Stimulated activated CD4-positive, alpha-beta T cell treated with anti-CD3 and anti-CD28 coated beads, TNF-alpha, amount 100 ng/mL, for 24 hours (primary cell): ENCODE results near the gene KCNK7.

ENCODE experiments used
- DNase-seq, 3 experiments: peaks; one replicate each; pipeline ENCODE4 v3.0.0-alpha.2; 2020; ENCODE audit warnings: low read depth in 3 of 3

The KCNK7 gene

GRCh38 chr11:65625628-65626342 lies 30.2 kb upstream of the KCNK7 start:
- no peak for DNase-seq

- no peak for DNase-seq
Measured at GRCh38 chr11:65624931-65625627, 29.5 kb upstream of the KCNK7 start.

DNA sequence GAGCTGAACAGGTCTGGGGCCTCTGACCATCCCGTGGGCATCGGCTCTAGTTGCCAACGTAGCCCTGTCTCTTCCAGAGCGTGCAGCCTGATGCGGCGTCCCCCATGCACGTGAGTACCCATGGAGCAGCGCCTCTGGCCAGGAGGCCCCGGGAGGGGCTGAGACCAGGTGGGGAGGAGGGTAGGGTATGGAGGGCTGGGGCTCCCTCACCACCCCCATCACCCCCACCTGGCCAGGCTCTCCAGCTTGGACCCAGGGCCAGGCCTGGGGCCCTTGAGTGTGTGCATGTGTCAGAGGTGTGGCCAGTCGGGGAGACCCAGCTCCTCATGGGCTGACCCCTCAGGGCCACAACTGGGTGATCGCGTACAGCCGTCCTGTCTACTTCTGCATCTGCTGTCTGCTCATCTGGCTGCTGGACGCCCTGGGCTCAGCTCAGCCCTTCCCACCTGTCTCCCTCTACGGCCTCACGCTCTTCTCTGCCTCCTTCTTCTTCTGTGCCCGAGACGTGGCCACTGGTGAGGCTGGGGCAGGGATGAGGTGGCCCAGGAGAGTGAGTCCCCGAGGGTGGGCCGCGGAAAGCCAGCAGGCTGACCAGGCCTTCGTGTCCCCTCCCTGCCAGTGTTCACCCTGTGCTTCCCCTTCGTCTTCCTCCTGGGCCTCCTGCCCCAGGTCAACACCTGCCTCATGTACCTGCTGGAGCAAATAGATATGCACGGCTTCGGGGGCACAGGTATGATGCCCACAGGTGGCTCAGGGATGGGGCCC lies 28.4 kb upstream of the KCNK7 start:
- no peak for DNase-seq

DNA sequence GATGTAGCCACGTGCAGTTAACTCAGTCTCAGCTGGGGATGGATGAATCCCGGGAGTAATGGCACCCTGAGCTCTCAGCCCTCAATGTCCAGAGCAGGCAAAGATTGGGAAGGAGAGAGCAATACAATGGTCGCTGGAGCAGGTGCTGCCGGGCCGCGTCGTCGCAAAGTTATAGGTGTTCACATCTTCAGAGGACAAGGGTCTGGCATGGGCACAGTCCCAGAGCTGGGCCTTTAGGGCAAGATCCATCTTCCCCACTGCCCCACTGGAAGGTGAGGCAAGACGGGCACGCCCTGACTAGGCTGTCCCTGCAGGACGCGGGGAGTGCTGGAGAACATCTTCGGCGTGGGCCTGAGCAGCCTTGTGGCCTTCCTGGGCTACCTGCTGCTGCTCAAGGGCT lies 27.6 kb upstream of the KCNK7 start:
- DNase-seq: no peak

GRCh38 chr11:65622011-65622410 lies 26.4 kb upstream of the KCNK7 start:
- no peak for DNase-seq

GRCh38 chr11:65621460-65621859 lies 25.9 kb upstream of the KCNK7 start:
- DNase-seq: no peak

DNA sequence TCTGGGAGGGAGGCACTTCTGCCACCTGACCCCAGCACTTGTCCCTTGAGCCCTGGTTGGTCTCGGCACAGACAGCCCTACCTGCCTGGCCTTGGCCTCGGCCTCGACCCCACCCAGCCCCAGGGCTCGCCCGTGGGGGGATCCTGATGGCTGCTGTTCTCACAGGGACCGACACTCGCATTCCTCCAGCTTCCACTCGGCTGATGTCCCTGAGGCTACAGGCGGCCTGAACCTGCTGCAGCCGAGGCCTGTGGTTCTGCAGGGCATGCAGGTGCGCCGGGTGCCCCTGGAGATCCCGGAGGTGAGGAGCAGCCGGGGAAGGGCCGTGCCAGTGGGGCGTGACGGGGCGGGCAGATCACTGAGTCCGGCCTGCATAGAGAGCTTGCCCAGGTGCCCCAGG lies 25.1 kb upstream of the KCNK7 start:
- DNase-seq: no peak

DNA sequence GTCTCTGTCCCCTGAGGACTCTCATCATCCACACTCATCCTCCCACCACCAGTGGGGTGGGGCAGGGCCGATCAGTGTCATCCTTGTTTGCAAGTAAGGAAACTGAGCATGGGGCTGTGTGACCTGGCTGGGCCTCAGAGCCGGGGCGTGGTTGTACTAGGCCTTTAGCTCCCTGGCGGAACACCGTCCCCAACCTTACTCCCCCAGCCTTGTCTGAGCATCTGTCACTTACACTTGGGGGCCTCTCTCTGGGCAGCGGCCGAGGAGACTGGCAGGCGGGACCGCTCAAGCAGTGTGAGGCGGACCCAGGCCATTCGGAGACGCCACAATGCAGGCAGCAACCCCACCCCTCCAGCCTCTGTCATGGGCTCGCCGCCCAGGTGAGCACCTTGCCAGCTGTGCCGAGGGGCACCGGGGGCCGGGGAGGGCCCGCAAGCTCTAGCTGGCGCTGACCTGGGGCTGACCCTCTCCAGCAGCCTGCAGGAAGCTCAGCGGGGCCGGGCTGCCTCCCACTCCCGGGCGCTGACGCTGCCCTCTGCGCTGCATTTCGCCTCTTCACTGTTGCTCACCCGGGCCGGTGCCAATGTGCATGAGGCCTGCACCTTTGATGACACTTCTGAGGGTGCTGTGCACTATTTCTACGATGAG lies 23.8 kb upstream of the KCNK7 start:
- no peak for DNase-seq

- DNase-seq: no peak
Measured at GRCh38 chr11:65618763-65619162, 23.2 kb upstream of the KCNK7 start.

GRCh38 chr11:65617990-65618751 lies 22.6 kb upstream of the KCNK7 start:
- no peak for DNase-seq

GRCh38 chr11:65617136-65617850 lies 21.7 kb upstream of the KCNK7 start:
- no peak for DNase-seq

GRCh38 chr11:65616575-65617001 lies 21.0 kb upstream of the KCNK7 start:
- no peak for DNase-seq

DNA sequence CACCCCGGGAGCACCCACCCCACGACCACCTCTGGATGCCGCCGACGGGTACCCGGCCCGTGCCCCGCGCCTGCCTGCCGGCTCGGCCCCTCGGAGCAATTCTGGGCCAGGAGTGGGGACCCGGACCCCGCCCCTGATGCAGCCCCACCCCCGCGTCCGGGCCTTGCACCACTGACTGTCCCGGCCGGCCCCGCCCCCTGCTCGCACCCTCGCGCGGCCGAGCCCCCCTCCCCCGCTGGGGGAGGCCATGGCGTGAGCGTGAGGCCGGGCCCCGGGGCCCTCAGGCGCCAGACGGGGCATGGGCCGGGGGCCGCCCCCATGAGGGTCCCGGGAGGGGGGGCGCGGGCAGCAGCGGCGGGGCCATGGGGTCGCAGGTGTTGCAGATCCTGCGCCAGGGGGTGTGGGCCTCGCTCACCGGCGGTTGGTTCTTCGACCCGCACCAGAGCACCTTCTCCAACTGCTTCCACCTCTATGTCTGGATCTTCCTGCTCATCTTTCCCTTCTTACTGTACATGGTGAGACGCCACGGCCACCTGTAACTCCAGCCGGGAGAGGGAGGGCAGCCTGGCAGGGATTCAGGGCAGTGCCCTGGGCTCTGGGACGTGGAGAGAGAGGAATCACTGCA lies 20.5 kb upstream of the KCNK7 start:
- DNase-seq: peak in 1 of 3 experiments; percentile 60

GRCh38 chr11:65615229-65615949 lies 19.8 kb upstream of the KCNK7 start, which contains the start of gene PCNX3:
Gene PCNX3 (plus strand): TSS chr11:65615776. CDS start chr11:65616312, 536 bp downstream.
- DNase-seq: peak; percentile 99 to 100 (median 100)

DNA sequence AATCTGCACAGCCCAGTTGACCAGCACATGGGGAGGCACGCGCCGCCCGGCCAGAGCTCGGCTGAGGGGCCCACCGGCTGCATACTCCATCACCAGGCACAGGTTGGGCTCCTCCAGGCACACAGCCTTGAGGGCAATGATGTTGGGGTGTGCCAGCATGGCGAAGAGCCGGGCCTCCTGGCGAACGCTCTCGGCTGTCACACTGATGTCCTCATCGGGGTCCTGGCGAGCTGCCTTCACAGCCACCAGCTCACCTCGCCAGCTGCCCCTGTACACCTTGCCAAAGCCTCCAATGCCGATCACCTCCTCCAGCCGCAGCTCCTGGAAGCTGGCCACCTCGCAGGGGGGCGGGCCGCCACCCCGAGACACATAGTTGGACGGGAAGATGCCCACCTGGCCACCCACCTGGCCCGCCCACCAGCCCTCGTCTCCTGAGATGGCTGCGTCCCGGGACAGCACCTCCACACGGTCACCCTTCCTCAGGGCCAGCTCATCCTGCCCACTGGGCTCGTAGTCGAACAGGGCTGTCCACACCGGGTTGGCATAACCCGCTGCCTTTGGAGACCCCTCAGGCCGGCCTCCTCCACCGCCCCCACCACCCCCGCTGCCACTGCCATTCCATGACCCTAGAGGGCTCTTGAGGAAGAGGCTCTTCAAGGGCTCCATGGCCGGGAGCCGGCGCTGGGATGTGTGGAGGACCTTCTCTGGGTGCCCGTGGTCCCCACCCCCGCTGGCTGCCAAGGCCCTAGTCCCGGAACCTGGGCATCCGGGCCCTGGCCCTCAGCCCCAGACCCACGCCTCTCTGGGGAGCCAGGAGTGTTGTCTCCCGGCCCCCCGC lies 17.7 kb upstream of the KCNK7 start:
- no peak for DNase-seq

DNA sequence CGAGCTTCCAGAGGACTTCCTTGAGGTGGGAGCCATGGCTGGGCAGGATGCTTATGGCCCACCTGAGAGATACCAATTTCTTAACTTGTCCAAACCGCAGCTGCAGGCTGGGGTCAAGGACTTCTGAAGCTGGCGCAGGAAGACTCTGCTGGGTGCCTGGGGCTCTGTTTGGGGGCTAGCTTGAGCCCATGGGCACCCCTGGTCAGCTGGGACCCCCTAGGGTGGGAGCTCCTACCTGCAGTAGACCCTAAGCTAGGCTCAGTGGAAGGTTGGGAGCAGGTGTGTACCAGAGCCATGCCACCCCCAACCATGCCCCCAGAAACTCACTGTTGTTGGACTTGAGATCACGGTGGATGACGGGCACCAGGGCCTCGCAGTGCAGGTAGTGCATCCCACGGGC lies 17.1 kb upstream of the KCNK7 start:
- DNase-seq: no peak

- DNase-seq: no peak
Measured at GRCh38 chr11:65611758-65612603, 16.4 kb upstream of the KCNK7 start.
